B cell (primary cell): ENCODE measurements around the gene EPHA5. TPM values are rescaled to one million over a fixed set of nuclear protein-coding genes. Genes with fewer than 3 reads are reported as not detected.

Experiments
- ATAC-seq: fragments of 200-7000 bp; cut with Tn5 transposase; one replicate; pipeline ENCODE4 v1.10.0; 2021; ENCODE audit warnings: low read depth, mild to moderate bottlenecking, moderate number of reproducible peaks, moderate library complexity
- CTCF ChIA-PET: fragments of 350-600 bp; sonication (Branson Sonifier 250); formaldehyde crosslinking; loops from one replicate; lab custom pipeline; 2021; ENCODE audit warnings: antibody characterized with exemption, inconsistent platforms; lab: Charles Lee
- POLR2A ChIA-PET: fragments of 350-600 bp; sonication (Branson Sonifier 250); formaldehyde crosslinking; loops from one replicate; lab custom pipeline; 2021; ENCODE audit warnings: antibody characterized with exemption; lab: Charles Lee
- DNase-seq: peaks from one replicate; pipeline ENCODE4 v3.0.0; 2013
- H2AFZ ChIP-seq: 2 replicates; pipeline ENCODE4 v1.6.1; 2012; ENCODE audit warnings: mild to moderate bottlenecking, low read depth, low read length; ENCODE audit not compliant: insufficient read depth, poor library complexity, severe bottlenecking
- H3K27ac ChIP-seq, 2 donors: 1 replicate in 1 of 2; 2 replicates in 1 of 2; pipeline ENCODE4 v1.5.1; 2012 to 2013; ENCODE audit warnings: low read length in 2 of 2, mild to moderate bottlenecking in 2 of 2, moderate library complexity in 1 of 2
- H3K27me3 ChIP-seq, 4 experiments: fragments of 200-600 bp in 1 of 4; sonication (generic) in 1 of 4; replicated peaks in 1 of 4; 1 replicate in 2 of 4; 2 replicates in 2 of 4; pipeline versions ENCODE4 v1.6.1 to v1.7.0; 2013 to 2016; ENCODE audit warnings: low read length in 3 of 4, mild to moderate bottlenecking in 2 of 4, mixed read lengths in 1 of 4, moderate library complexity in 1 of 4; ENCODE audit not compliant: insufficient read depth in 4 of 4, control insufficient read depth in 3 of 4; ENCODE audit errors: control extremely low read depth in 1 of 4
- H3K36me3 ChIP-seq, 2 experiments: replicated peaks in 1 of 2; 1 replicate in 1 of 2; 2 replicates in 1 of 2; pipeline versions ENCODE4 v1.6.1 to v1.7.1; 2013; ENCODE audit warnings: low read length in 1 of 2; ENCODE audit not compliant: insufficient read depth in 2 of 2, control insufficient read depth in 1 of 2; ENCODE audit errors: control extremely low read depth in 1 of 2, extremely low read depth in 1 of 2
- H3K4me1 ChIP-seq, 2 donors: fragments of 200-600 bp in 1 of 2; sonication (generic) in 1 of 2; 1 replicate in 1 of 2; 2 replicates in 1 of 2; pipeline versions ENCODE4 v1.5.1 to v1.6.1; 2013 to 2017; ENCODE audit warnings: low read length in 2 of 2; ENCODE audit not compliant: control insufficient read depth in 2 of 2, insufficient read depth in 2 of 2
- H3K4me2 ChIP-seq: replicated peaks from 2 replicates; pipeline ENCODE3; 2012; ENCODE audit warnings: mild to moderate bottlenecking, low read depth, low read length; ENCODE audit not compliant: poor library complexity, severe bottlenecking
- H3K4me3 ChIP-seq, 5 experiments: fragments of 200-600 bp in 1 of 5; sonication (generic) in 1 of 5; 1 replicate in 3 of 5; 2 replicates in 2 of 5; pipeline versions ENCODE4 v1.5.1 to v1.7.0; 2011 to 2016; ENCODE audit warnings: low read length in 4 of 5, mild to moderate bottlenecking in 4 of 5, low read depth in 2 of 5, control low read depth in 1 of 5, moderate library complexity in 1 of 5; ENCODE audit not compliant: insufficient read depth in 1 of 5; ENCODE audit errors: control extremely low read depth in 1 of 5, extremely low read depth in 1 of 5
- H3K79me2 ChIP-seq: fragments of 200-600 bp; sonication (generic); one replicate; pipeline ENCODE4 v1.6.0; 2016; ENCODE audit warnings: low read length; ENCODE audit not compliant: control insufficient read depth, insufficient read depth
- H3K9ac ChIP-seq: fragments of 200-600 bp; sonication (generic); 2 replicates; pipeline ENCODE4 v1.6.1; 2017; ENCODE audit warnings: mild to moderate bottlenecking, low read length, moderate library complexity
- H3K9me3 ChIP-seq, 3 donors: one replicate each; pipeline versions ENCODE4 v1.6.1 to v1.7.1; 2013; ENCODE audit warnings: low read length in 2 of 3; ENCODE audit not compliant: control insufficient read depth in 2 of 3, insufficient read depth in 1 of 3; ENCODE audit errors: control extremely low read depth in 1 of 3
- H4K20me1 ChIP-seq: 2 replicates; pipeline ENCODE4 v1.6.0; 2012; ENCODE audit warnings: mild to moderate bottlenecking, low read length; ENCODE audit not compliant: insufficient read depth, control insufficient read depth, poor library complexity, severe bottlenecking
- H3K27ac Mint-ChIP-seq: one replicate; pipeline ENCODE4 v1.8.0; 2021; ENCODE audit warnings: mixed read lengths
- H3K27me3 Mint-ChIP-seq: one replicate; pipeline ENCODE4 v1.8.0; 2021; ENCODE audit warnings: mixed read lengths
- H3K4me1 Mint-ChIP-seq: one replicate; pipeline ENCODE4 v1.8.0; 2021; ENCODE audit warnings: mixed read lengths
- H3K4me3 Mint-ChIP-seq: one replicate; pipeline ENCODE4 v1.8.0; 2021; ENCODE audit warnings: mixed read lengths
- H3K9me3 Mint-ChIP-seq: one replicate; pipeline ENCODE4 v1.8.0; 2022; ENCODE audit warnings: mixed read lengths; ENCODE audit not compliant: insufficient read depth
- CTCF ChIP-seq: fragments of 200-600 bp; IDR thresholded peaks from one replicate; pipeline ENCODE4 v1.8.0; 2022; ENCODE audit warnings: antibody characterized with exemption, mild to moderate bottlenecking
- EZH2 ChIP-seq: IDR thresholded peaks from 2 replicates; pipeline ENCODE4 v1.6.1; 2012; ENCODE audit warnings: borderline replicate concordance, low read depth, mild to moderate bottlenecking, moderate library complexity, low read length; ENCODE audit not compliant: insufficient read depth, poor library complexity, severe bottlenecking
- WGBS: methylation state at CpG from one replicate; pipeline ENCODE4 v1.1.5; 2013; ENCODE audit warnings: missing lambda C conversion rate; ENCODE audit not compliant: insufficient coverage; 5-methylcytosine and 5-hydroxymethylcytosine counted together
- intact Hi-C: fragments of 100-400 bp; cut with micrococcal nuclease; formaldehyde crosslinking; loops from one replicate; pipeline ENCODE4 v1.10.0; 2022
- polyA plus RNA-seq: library from polyadenylated mRNA; depleted of rRNA; stranded (reverse); fragments of >200 nt; gene quantifications from 2 replicates; pipeline ENCODE4 v1.2.3, GENCODE V29; 2012
- total RNA-seq, 2 donors: library from RNA; stranded (reverse); fragments of 120-200 nt in 1 of 2; gene quantifications; 1 replicate in 1 of 2; 2 replicates in 1 of 2; pipeline versions ENCODE4 v1.2.3 to v1.2.4, GENCODE V29; 2013 to 2022

The EPHA5 gene
- total and polyA plus RNA-seq, 2 donors (not counting 1 experiment from before 2014, with no cell fraction given) = not detected

- ChIA-PET CTCF (no interaction called here), POLR2A (no interaction called here)
- intact Hi-C loops = no loop called here
- no peak for TF ChIP-seq CTCF
- no peak for TF ChIP-seq EZH2
- no peaks in the 10 kb centered on the region for H3K27me3 Mint-ChIP-seq
- ATAC-seq = no peak
- H3K4me1 Mint-ChIP-seq = no peaks in the 10 kb centered on the region
- no peak overlapping the region for H3K9ac ChIP-seq
- no peak overlapping the region for H3K4me3 Mint-ChIP-seq
- no peak for DNase-seq
- no peak overlapping the region for H3K27ac Mint-ChIP-seq
- H3K4me1 ChIP-seq = no peaks in the 10 kb centered on the region
- no peak overlapping the region for H3K4me2 ChIP-seq
- H3K9me3 Mint-ChIP-seq = peaks cover 1% of the 10 kb centered on the region
- no peaks in the 10 kb centered on the region for H4K20me1 ChIP-seq
- no peak overlapping the region for H3K27ac ChIP-seq
- peaks cover 0 to 4% (median 0%) of the 10 kb centered on the region in 3 donors for H3K9me3 ChIP-seq
- no peaks in the 10 kb centered on the region for H3K79me2 ChIP-seq
- WGBS = no CpG with 5 or more reads among the region's 1 CpG
- H3K4me3 ChIP-seq = no peak overlapping the region
- no peaks in the 10 kb centered on the region for H3K36me3 ChIP-seq
- no peak overlapping the region for H2AFZ ChIP-seq
- H3K27me3 ChIP-seq = no peaks in the 10 kb centered on the region
Observed at GRCh38 chr4:65437102-65437501, 233.2 kb downstream of the EPHA5 start.

GRCh38 chr4:65422109-65422508 is 248.2 kb downstream of the EPHA5 start:
- TF ChIP-seq EZH2 (no peak), CTCF (no peak)
- Mint-ChIP-seq H3K4me3 (no peak overlapping the region), H3K4me1 (no peaks in the 10 kb centered on the region), H3K27ac (no peak overlapping the region), H3K27me3 (no peaks in the 10 kb centered on the region), H3K9me3 (no peaks in the 10 kb centered on the region)
- no peak for ATAC-seq
- Histone ChIP-seq H3K36me3 (no peaks in the 10 kb centered on the region), H3K79me2 (no peaks in the 10 kb centered on the region), H3K27ac (no peak overlapping the region), H4K20me1 (no peaks in the 10 kb centered on the region), H3K4me2 (no peak overlapping the region), H3K4me1 (no peaks in the 10 kb centered on the region), H3K27me3 (no peaks in the 10 kb centered on the region), H3K9me3 (no peaks in the 10 kb centered on the region), H2AFZ (no peak overlapping the region), H3K9ac (no peak overlapping the region), H3K4me3 (no peak overlapping the region)
- DNase-seq = no peak
- intact Hi-C loops = no loop called here
- CTCF ChIA-PET = no interaction called here
- POLR2A ChIA-PET = no interaction called here
- WGBS = no CpG with 5 or more reads among the region's 1 CpG
